IPS-15b (cell line): Measurements from ENCODE around the gene RAMP1.
A peak's percentile ranks its signal among the peaks of the same experiment; 100 is the strongest.

ENCODE experiments used
- H3K27me3 ChIP-seq: one replicate; pipeline ENCODE4 v1.6.1; 2013; ENCODE audit warnings: low read length; ENCODE audit not compliant: control insufficient read depth, insufficient read depth
- H3K36me3 ChIP-seq: one replicate; pipeline ENCODE4 v1.6.1; 2013; ENCODE audit warnings: low read length; ENCODE audit not compliant: control insufficient read depth, insufficient read depth
- H3K4me1 ChIP-seq: one replicate; pipeline ENCODE4 v1.6.1; 2013; ENCODE audit warnings: mild to moderate bottlenecking, low read length; ENCODE audit not compliant: control insufficient read depth, insufficient read depth
- H3K4me3 ChIP-seq: one replicate; pipeline ENCODE4 v1.5.1; 2013; ENCODE audit warnings: low read depth, low read length
- H3K9ac ChIP-seq: one replicate; pipeline ENCODE4 v1.6.1; 2013; ENCODE audit warnings: low read depth, mild to moderate bottlenecking, low read length
- H3K9me3 ChIP-seq: one replicate; pipeline ENCODE4 v1.6.1; 2013; ENCODE audit warnings: mild to moderate bottlenecking, low read length; ENCODE audit not compliant: control insufficient read depth, insufficient read depth

The RAMP1 gene

GRCh38 chr2:237872178-237872887 is 12.9 kb downstream of the RAMP1 start:
- H3K4me3 ChIP-seq = no peak overlapping the region
- H3K27me3 ChIP-seq = no peaks in the 10 kb centered on the region
- H3K4me1 ChIP-seq = no peaks in the 10 kb centered on the region
- no peak overlapping the region for H3K9ac ChIP-seq
- no peaks in the 10 kb centered on the region for H3K9me3 ChIP-seq
- no peaks in the 10 kb centered on the region for H3K36me3 ChIP-seq

GRCh38 chr2:237873421-237873831 is 14.0 kb downstream of the RAMP1 start:
- no peaks in the 10 kb centered on the region for H3K36me3 ChIP-seq
- no peaks in the 10 kb centered on the region for H3K9me3 ChIP-seq
- no peak overlapping the region for H3K4me3 ChIP-seq
- H3K27me3 ChIP-seq = no peaks in the 10 kb centered on the region
- no peaks in the 10 kb centered on the region for H3K4me1 ChIP-seq
- H3K9ac ChIP-seq = no peak overlapping the region

- Histone ChIP-seq H3K4me3 (no peak overlapping the region), H3K36me3 (no peaks in the 10 kb centered on the region), H3K9me3 (no peaks in the 10 kb centered on the region), H3K4me1 (no peaks in the 10 kb centered on the region), H3K9ac (no peak overlapping the region), H3K27me3 (no peaks in the 10 kb centered on the region)
Measured at GRCh38 chr2:237873897-237874551, 14.6 kb downstream of the RAMP1 start.

- Histone ChIP-seq H3K9me3 (no peaks in the 10 kb centered on the region), H3K36me3 (no peaks in the 10 kb centered on the region), H3K27me3 (no peaks in the 10 kb centered on the region), H3K9ac (no peak overlapping the region), H3K4me1 (no peaks in the 10 kb centered on the region), H3K4me3 (no peak overlapping the region)
Measured at GRCh38 chr2:237874585-237875161, 15.2 kb downstream of the RAMP1 start.

GRCh38 chr2:237875256-237876060 is 16.0 kb downstream of the RAMP1 start:
- no peak overlapping the region for H3K4me3 ChIP-seq
- H3K9ac ChIP-seq = peak overlapping the region; percentile 5
- H3K9me3 ChIP-seq = no peaks in the 10 kb centered on the region
- no peaks in the 10 kb centered on the region for H3K4me1 ChIP-seq
- H3K27me3 ChIP-seq = no peaks in the 10 kb centered on the region
- no peaks in the 10 kb centered on the region for H3K36me3 ChIP-seq

GRCh38 chr2:237876061-237876526 is 16.7 kb downstream of the RAMP1 start:
- Histone ChIP-seq H3K9ac (no peak overlapping the region), H3K36me3 (no peaks in the 10 kb centered on the region), H3K27me3 (no peaks in the 10 kb centered on the region), H3K4me1 (no peaks in the 10 kb centered on the region), H3K4me3 (no peak overlapping the region), H3K9me3 (no peaks in the 10 kb centered on the region)

- Histone ChIP-seq H3K4me3 (no peak overlapping the region), H3K9ac (no peak overlapping the region), H3K27me3 (no peaks in the 10 kb centered on the region), H3K4me1 (no peaks in the 10 kb centered on the region), H3K36me3 (no peaks in the 10 kb centered on the region), H3K9me3 (no peaks in the 10 kb centered on the region)
Measured at GRCh38 chr2:237876532-237876931, 17.1 kb downstream of the RAMP1 start.

- Histone ChIP-seq H3K9me3 (no peaks in the 10 kb centered on the region), H3K27me3 (no peaks in the 10 kb centered on the region), H3K4me1 (no peaks in the 10 kb centered on the region), H3K36me3 (no peaks in the 10 kb centered on the region), H3K9ac (no peak overlapping the region), H3K4me3 (no peak overlapping the region)
Measured at GRCh38 chr2:237876951-237877491, 17.6 kb downstream of the RAMP1 start.

- H3K9me3 ChIP-seq = no peaks in the 10 kb centered on the region
- no peaks in the 10 kb centered on the region for H3K27me3 ChIP-seq
- H3K9ac ChIP-seq = no peak overlapping the region
- no peaks in the 10 kb centered on the region for H3K36me3 ChIP-seq
- no peaks in the 10 kb centered on the region for H3K4me1 ChIP-seq
- H3K4me3 ChIP-seq = no peak overlapping the region
Measured at GRCh38 chr2:237877576-237878307, 18.3 kb downstream of the RAMP1 start.

GRCh38 chr2:237878321-237879057 is 19.1 kb downstream of the RAMP1 start:
- no peaks in the 10 kb centered on the region for H3K4me1 ChIP-seq
- H3K36me3 ChIP-seq = no peaks in the 10 kb centered on the region
- H3K27me3 ChIP-seq = no peaks in the 10 kb centered on the region
- H3K9ac ChIP-seq = no peak overlapping the region
- no peak overlapping the region for H3K4me3 ChIP-seq
- H3K9me3 ChIP-seq = no peaks in the 10 kb centered on the region
